ENCODE data around the gene STOM. TPM values are rescaled to one million over a fixed set of nuclear protein-coding genes. Genes with fewer than 3 reads are reported as not detected.

STOM gene
- total and polyA plus RNA-seq, 2 donors (not counting 1 experiment from before 2014, with no cell fraction given) = 2.7 to 6.1 TPM

DNA sequence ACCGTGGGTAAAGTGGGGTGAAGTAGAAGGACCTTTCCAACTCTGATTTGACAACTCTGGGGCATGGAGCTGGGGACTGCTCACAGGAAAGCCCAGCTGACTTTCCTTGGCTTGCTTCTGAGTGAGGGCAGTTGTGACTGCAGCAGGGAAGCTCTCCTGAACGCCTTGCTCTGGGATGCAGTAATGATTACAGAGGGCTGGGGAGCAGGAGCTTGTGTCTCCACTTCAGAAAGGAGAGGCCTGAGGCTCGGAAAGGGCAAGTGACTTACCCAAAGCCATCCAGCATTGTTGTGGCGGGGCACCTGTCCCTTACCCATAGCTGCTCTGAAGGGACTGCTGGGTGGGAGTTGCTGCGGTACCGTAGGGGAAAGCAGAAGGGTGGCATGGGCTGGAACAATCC is 60.9 kb downstream of the STOM start:
- DNase-seq = no peak
- H3K9ac ChIP-seq (ENCODE audit: low read length) = no peak overlapping the region
- no peaks in the 10 kb centered on the region for H3K9me3 Mint-ChIP-seq (ENCODE audit: insufficient read depth)
- H3K27me3 Mint-ChIP-seq = no peaks in the 10 kb centered on the region
- H3K4me2 ChIP-seq (replicated peaks; ENCODE audit: low read depth, low read length, poor library complexity, severe bottlenecking) = no peak overlapping the region
- intact Hi-C loops (cut with micrococcal nuclease) = no loop called here
- POLR2A ChIA-PET = no interaction called here
- no peaks in the 10 kb centered on the region for H3K4me1 Mint-ChIP-seq
- H2AFZ ChIP-seq (ENCODE audit: insufficient read depth, low read depth, low read length, poor library complexity, severe bottlenecking) = no peak overlapping the region
- H3K79me2 ChIP-seq (ENCODE audit: control insufficient read depth, insufficient read depth, low read length) = no peaks in the 10 kb centered on the region
- no peak for TF ChIP-seq EZH2 (IDR thresholded peaks at IDR 0.05; ENCODE audit: borderline replicate concordance, insufficient read depth, low read depth, low read length, poor library complexity, severe bottlenecking)
- TF ChIP-seq CTCF (IDR thresholded peaks at IDR 0.05) = no peak
- CTCF ChIA-PET = interaction anchor here (0.7 to 4.3 kb wide), 4 partner anchors 10 to 477 kb away, joined by 3 to 25 read pairs (median 3); no protein-coding TSS in a partner anchor
- H3K27ac Mint-ChIP-seq = no peak overlapping the region
- no peak overlapping the region for H3K27ac ChIP-seq (ENCODE audit: low read length in 2 of 2)
- no peaks in the 10 kb centered on the region for H3K9me3 ChIP-seq (ENCODE audit: control extremely low read depth in 1 of 3, control insufficient read depth in 2 of 3, insufficient read depth in 1 of 3, low read length in 2 of 3)
- ATAC-seq (ENCODE audit: low read depth) = no peak
- 92% methylated on average over 6 of the region's 6 CpGs for WGBS (ENCODE audit: insufficient coverage)
- no peak overlapping the region for H3K4me3 Mint-ChIP-seq
- H3K36me3 ChIP-seq (replicated peaks in 1 of 2; ENCODE audit: control extremely low read depth in 1 of 2, control insufficient read depth in 1 of 2, extremely low read depth in 1 of 2, insufficient read depth in 2 of 2, low read length in 1 of 2) = peaks cover 0 to 45% of the 10 kb centered on the region in 2 experiments
- no peak overlapping the region for H3K4me3 ChIP-seq (ENCODE audit: control extremely low read depth in 1 of 5, extremely low read depth in 1 of 5, insufficient read depth in 1 of 5, low read depth in 2 of 5, low read length in 4 of 5)
- H3K4me1 ChIP-seq (ENCODE audit: control insufficient read depth in 2 of 2, insufficient read depth in 2 of 2, low read length in 2 of 2) = no peaks in the 10 kb centered on the region
- H3K27me3 ChIP-seq (replicated peaks in 1 of 4; ENCODE audit: control extremely low read depth in 1 of 4, control insufficient read depth in 3 of 4, insufficient read depth in 4 of 4, low read length in 3 of 4) = no peaks in the 10 kb centered on the region
- no peaks in the 10 kb centered on the region for H4K20me1 ChIP-seq (ENCODE audit: control insufficient read depth, insufficient read depth, low read length, poor library complexity, severe bottlenecking)

DNA sequence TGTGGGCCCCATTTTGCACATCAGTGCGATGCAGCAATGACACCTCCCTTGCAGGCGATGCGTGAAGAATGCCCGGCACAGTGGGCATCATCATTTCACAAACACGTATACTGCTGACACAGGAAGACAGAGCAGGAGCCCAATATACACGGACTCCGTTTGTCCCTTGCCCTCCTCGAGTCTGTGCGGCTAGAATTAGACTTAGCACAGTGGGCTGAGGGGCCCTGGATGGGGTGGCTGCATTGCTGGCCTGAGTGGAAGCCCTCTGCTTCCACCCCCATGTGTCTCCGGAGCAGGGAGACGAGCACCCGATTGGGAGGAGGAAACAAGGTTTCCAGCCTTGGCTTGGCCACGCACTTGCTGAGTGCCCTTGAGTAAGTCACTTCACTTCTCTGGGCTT is 61.3 kb downstream of the STOM start:
- no peak overlapping the region for H3K27ac ChIP-seq (ENCODE audit: low read length in 2 of 2)
- H3K4me1 ChIP-seq (ENCODE audit: control insufficient read depth in 2 of 2, insufficient read depth in 2 of 2, low read length in 2 of 2) = no peaks in the 10 kb centered on the region
- no peak overlapping the region for H3K4me2 ChIP-seq (replicated peaks; ENCODE audit: low read depth, low read length, poor library complexity, severe bottlenecking)
- POLR2A ChIA-PET = no interaction called here
- H3K36me3 ChIP-seq (replicated peaks in 1 of 2; ENCODE audit: control extremely low read depth in 1 of 2, control insufficient read depth in 1 of 2, extremely low read depth in 1 of 2, insufficient read depth in 2 of 2, low read length in 1 of 2) = peaks cover 0 to 45% of the 10 kb centered on the region in 2 experiments
- no peak overlapping the region for H3K27ac Mint-ChIP-seq
- no peaks in the 10 kb centered on the region for H3K27me3 Mint-ChIP-seq
- no peak overlapping the region for H3K9ac ChIP-seq (ENCODE audit: low read length)
- H3K4me1 Mint-ChIP-seq = no peaks in the 10 kb centered on the region
- TF ChIP-seq CTCF (IDR thresholded peaks at IDR 0.05) = no peak
- no peak for TF ChIP-seq EZH2 (IDR thresholded peaks at IDR 0.05; ENCODE audit: borderline replicate concordance, insufficient read depth, low read depth, low read length, poor library complexity, severe bottlenecking)
- no peaks in the 10 kb centered on the region for H3K27me3 ChIP-seq (replicated peaks in 1 of 4; ENCODE audit: control extremely low read depth in 1 of 4, control insufficient read depth in 3 of 4, insufficient read depth in 4 of 4, low read length in 3 of 4)
- no peak for ATAC-seq (ENCODE audit: low read depth)
- intact Hi-C loops (cut with micrococcal nuclease) = no loop called here
- CTCF ChIA-PET = interaction anchor here (1.0 to 4.3 kb wide), 3 partner anchors 10 to 30 kb away, joined by 3 to 25 read pairs (median 3); no protein-coding TSS in a partner anchor
- no peaks in the 10 kb centered on the region for H3K9me3 Mint-ChIP-seq (ENCODE audit: insufficient read depth)
- H3K79me2 ChIP-seq (ENCODE audit: control insufficient read depth, insufficient read depth, low read length) = no peaks in the 10 kb centered on the region
- DNase-seq = no peak
- no peaks in the 10 kb centered on the region for H3K9me3 ChIP-seq (ENCODE audit: control extremely low read depth in 1 of 3, control insufficient read depth in 2 of 3, insufficient read depth in 1 of 3, low read length in 2 of 3)
- H3K4me3 ChIP-seq (ENCODE audit: control extremely low read depth in 1 of 5, extremely low read depth in 1 of 5, insufficient read depth in 1 of 5, low read depth in 2 of 5, low read length in 4 of 5) = no peak overlapping the region
- H2AFZ ChIP-seq (ENCODE audit: insufficient read depth, low read depth, low read length, poor library complexity, severe bottlenecking) = no peak overlapping the region
- 98% methylated on average over 10 of the region's 13 CpGs for WGBS (ENCODE audit: insufficient coverage)
- H3K4me3 Mint-ChIP-seq = no peak overlapping the region
- no peaks in the 10 kb centered on the region for H4K20me1 ChIP-seq (ENCODE audit: control insufficient read depth, insufficient read depth, low read length, poor library complexity, severe bottlenecking)

Data from B cell (primary cell).